PC-3 (cell line): ENCODE data around the gene TSN. TPM values are rescaled to one million over a fixed set of nuclear protein-coding genes. Genes with fewer than 3 reads are reported as not detected.
"Not testable (repeated sequence)": the region's sequence is repeated elsewhere in the genome, so short reads cannot be mapped to it uniquely, and the experiment has no call there.

Source experiments
- ATAC-seq: fragments of 200-7000 bp; cut with Tn5 transposase; 2 replicates; pipeline ENCODE4 v1.9.1; 2020; ENCODE audit warnings: mild to moderate bottlenecking, moderate library complexity
- BruUV-seq: library from RNA; stranded (reverse); fragments of 400-500 nt; replicated peaks from 2 replicates; lab custom pipeline; 2021; lab: Mats Ljungman, UMichigan
- CTCF ChIA-PET: fragments of 300-600 bp; sonication (Branson Sonifier 250); formaldehyde crosslinking; loops from one replicate; lab custom pipeline; 2022; ENCODE audit warnings: antibody characterized with exemption; lab: Charles Lee
- POLR2A ChIA-PET: fragments of 300-600 bp; sonication (Branson Sonifier 250); formaldehyde crosslinking; loops from one replicate; lab custom pipeline; 2022; ENCODE audit warnings: antibody characterized with exemption; ENCODE audit not compliant: unreplicated experiment; lab: Charles Lee
- DNase-seq: peaks from one replicate; pipeline ENCODE4 v3.0.0-alpha.2; 2015
- H2AFZ ChIP-seq: fragments of 300-600 bp; sonication (generic); 2 replicates; pipeline ENCODE4 v1.6.0; 2016; ENCODE audit warnings: antibody characterized with exemption, low read length
- H3F3A ChIP-seq: fragments of 300-600 bp; sonication (generic); one replicate; pipeline ENCODE4 v1.6.0; 2017; ENCODE audit warnings: antibody characterized with exemption, low read length, control low read depth, mild to moderate bottlenecking; ENCODE audit not compliant: unreplicated experiment
- H3K27ac ChIP-seq: fragments of 300-600 bp; sonication (generic); 2 replicates; pipeline ENCODE4 v1.5.1; 2016; ENCODE audit warnings: mild to moderate bottlenecking, low read length
- H3K27me3 ChIP-seq: fragments of 300-600 bp; sonication (generic); 2 replicates; pipeline ENCODE4 v1.6.1; 2016; ENCODE audit warnings: low read length, mixed read lengths
- H3K36me3 ChIP-seq: fragments of 300-600 bp; sonication (generic); 2 replicates; pipeline ENCODE4 v1.6.1; 2016; ENCODE audit warnings: low read depth, mixed run types, low read length, mixed read lengths
- H3K4me1 ChIP-seq: fragments of 300-600 bp; sonication (generic); 2 replicates; pipeline ENCODE4 v1.5.1; 2016; ENCODE audit warnings: low read length; ENCODE audit not compliant: insufficient read depth
- H3K4me2 ChIP-seq: fragments of 300-600 bp; sonication (generic); 2 replicates; pipeline ENCODE4 v1.6.0; 2016; ENCODE audit warnings: low read length
- H3K4me3 ChIP-seq: fragments of 300-600 bp; sonication (generic); 2 replicates; pipeline ENCODE4 v1.5.1; 2016; ENCODE audit warnings: mild to moderate bottlenecking, low read length, mixed read lengths
- H3K79me2 ChIP-seq: fragments of 300-600 bp; sonication (generic); 2 replicates; pipeline ENCODE4 v1.6.1; 2017; ENCODE audit warnings: low read length, mixed read lengths
- H3K9ac ChIP-seq: fragments of 300-600 bp; sonication (generic); 2 replicates; pipeline ENCODE4 v1.6.0; 2016; ENCODE audit warnings: mild to moderate bottlenecking, low read length
- H3K9me2 ChIP-seq: fragments of 300-600 bp; sonication (generic); replicated peaks from 2 replicates; pipeline ENCODE4 v1.6.1; 2016; ENCODE audit warnings: mixed run types, low read length, mixed read lengths
- H3K9me3 ChIP-seq: fragments of 300-600 bp; sonication (generic); 2 replicates; pipeline ENCODE4 v1.6.1; 2016; ENCODE audit warnings: low read length, mixed read lengths
- H4K20me1 ChIP-seq: fragments of 300-600 bp; sonication (generic); 2 replicates; pipeline ENCODE4 v1.6.1; 2016; ENCODE audit warnings: low read length, mixed read lengths
- EZH2 ChIP-seq: fragments of 300-600 bp; sonication (generic); IDR thresholded peaks from one replicate; pipeline ENCODE4 v1.6.1; 2017; ENCODE audit warnings: antibody characterized with exemption, mild to moderate bottlenecking, low read length; ENCODE audit not compliant: unreplicated experiment
- EZH2phosphoT487 ChIP-seq: fragments of 300-600 bp; sonication (generic); IDR thresholded peaks from 2 replicates; pipeline ENCODE4 v1.6.1; 2018; ENCODE audit warnings: mild to moderate bottlenecking, antibody characterized with exemption, low read length, borderline replicate concordance
- intact Hi-C: fragments of 100-400 bp; cut with micrococcal nuclease; formaldehyde crosslinking; loops from 2 replicates; pipeline ENCODE4 v1.9.0; 2023
- total RNA-seq: library from RNA; depleted of rRNA; stranded (reverse); fragments of >200 nt; gene quantifications from 2 replicates; pipeline ENCODE4 v1.2.3, GENCODE V29; 2014; rRNA removed
- TF ChIP-seq, protein P1 (sequence below): fragments of 300-600 bp; sonication (generic); conservative IDR thresholded peaks from 2 replicates; pipeline ENCODE4 v1.5.1; 2017; ENCODE audit warnings: antibody characterized with exemption, low read depth, mild to moderate bottlenecking, low read length

Gene TSN
- total RNA-seq, 1 experiment from 2014 or later: 55.0 TPM

DNA sequence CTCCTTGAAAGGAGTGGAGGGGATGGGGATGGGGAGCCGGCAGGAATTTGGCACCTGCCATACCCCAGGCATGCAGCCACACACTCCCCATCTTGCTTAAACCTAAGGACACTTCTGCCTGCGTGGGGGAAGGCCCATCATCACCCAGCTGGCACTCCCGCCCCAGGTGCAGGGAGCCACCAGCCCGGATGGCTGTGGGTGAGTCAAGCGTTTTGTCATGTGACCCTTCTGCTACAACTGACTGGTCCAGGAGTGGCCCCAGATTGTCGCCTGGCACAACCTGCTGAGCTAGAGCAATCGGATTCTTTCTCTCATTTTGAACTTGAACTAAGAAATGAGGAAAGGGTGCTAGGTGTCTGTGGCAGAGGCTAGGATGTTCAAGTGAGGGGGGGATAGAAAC lies 61.3 kb downstream of the TSN start:
- Histone ChIP-seq H3K9ac (no peak overlapping the region), H3K27me3 (peaks cover 27% of the 10 kb centered on the region), H2AFZ (no peak overlapping the region), H3K79me2 (no peaks in the 10 kb centered on the region), H3F3A (no peaks in the 10 kb centered on the region), H3K4me2 (no peak overlapping the region), H3K36me3 (no peaks in the 10 kb centered on the region), H3K27ac (no peak overlapping the region), H3K9me2 (no peaks in the 10 kb centered on the region), H3K9me3 (no peaks in the 10 kb centered on the region), H3K4me3 (no peak overlapping the region), H3K4me1 (no peaks in the 10 kb centered on the region), H4K20me1 (no peaks in the 10 kb centered on the region)
- DNase-seq (no peak), ATAC-seq (no peak)
- TF ChIP-seq, protein P1, sequence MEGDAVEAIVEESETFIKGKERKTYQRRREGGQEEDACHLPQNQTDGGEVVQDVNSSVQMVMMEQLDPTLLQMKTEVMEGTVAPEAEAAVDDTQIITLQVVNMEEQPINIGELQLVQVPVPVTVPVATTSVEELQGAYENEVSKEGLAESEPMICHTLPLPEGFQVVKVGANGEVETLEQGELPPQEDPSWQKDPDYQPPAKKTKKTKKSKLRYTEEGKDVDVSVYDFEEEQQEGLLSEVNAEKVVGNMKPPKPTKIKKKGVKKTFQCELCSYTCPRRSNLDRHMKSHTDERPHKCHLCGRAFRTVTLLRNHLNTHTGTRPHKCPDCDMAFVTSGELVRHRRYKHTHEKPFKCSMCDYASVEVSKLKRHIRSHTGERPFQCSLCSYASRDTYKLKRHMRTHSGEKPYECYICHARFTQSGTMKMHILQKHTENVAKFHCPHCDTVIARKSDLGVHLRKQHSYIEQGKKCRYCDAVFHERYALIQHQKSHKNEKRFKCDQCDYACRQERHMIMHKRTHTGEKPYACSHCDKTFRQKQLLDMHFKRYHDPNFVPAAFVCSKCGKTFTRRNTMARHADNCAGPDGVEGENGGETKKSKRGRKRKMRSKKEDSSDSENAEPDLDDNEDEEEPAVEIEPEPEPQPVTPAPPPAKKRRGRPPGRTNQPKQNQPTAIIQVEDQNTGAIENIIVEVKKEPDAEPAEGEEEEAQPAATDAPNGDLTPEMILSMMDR: no peak
- TF ChIP-seq EZH2 (no peak), EZH2phosphoT487 (no peak)
- BruUV-seq: no TSS peak
- POLR2A ChIA-PET: no interaction called here
- CTCF ChIA-PET: no interaction called here
- intact Hi-C loops: no loop called here

DNA sequence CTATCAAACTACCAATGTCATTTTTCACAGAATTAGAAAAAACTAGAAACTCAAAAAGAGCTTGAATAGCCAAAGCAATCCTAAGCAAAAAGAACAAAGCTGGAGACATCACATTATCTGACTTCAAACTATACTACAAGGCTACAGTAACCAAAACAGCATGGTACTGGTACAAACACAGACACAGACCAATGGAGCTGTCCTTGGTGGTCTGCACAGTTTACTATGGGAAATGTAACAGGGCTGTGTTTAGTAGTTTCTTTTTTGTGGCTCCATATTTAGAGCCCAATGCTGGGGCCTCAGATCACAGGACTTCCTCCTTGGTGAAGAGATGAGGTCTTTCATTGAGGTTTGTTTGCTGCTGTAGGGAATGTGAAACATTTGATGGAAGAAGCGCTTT lies 61.9 kb downstream of the TSN start:
- intact Hi-C loops, H3K9me2 ChIP-seq, BruUV-seq, H3K4me3 ChIP-seq, H4K20me1 ChIP-seq, H3K4me1 ChIP-seq, H3K9me3 ChIP-seq, H3K27ac ChIP-seq, H3F3A ChIP-seq, H3K9ac ChIP-seq, H3K4me2 ChIP-seq, DNase-seq, H2AFZ ChIP-seq, POLR2A ChIA-PET, ATAC-seq, CTCF ChIA-PET, H3K79me2 ChIP-seq, H3K36me3 ChIP-seq: not testable (repeated sequence)
- H3K27me3 ChIP-seq: peaks cover 27% of the 10 kb centered on the region

Other genes with a start within 250 kb of the TSN start
- gene RNU4ATAC, start 224.8 kb upstream of the TSN start, total RNA-seq: not detected in 2 replicates
- 24.3 and 27.0 TPM in 2 replicates for gene CLASP1, start 106.2 kb upstream of the TSN start, total RNA-seq
- 42.1 and 64.1 TPM in 2 replicates for gene NIFK, start 18.8 kb upstream of the TSN start, total RNA-seq